ENCODE results near the gene EVPLL.
"Not testable (repeated sequence)": the region's sequence is repeated elsewhere in the genome, so short reads cannot be mapped to it uniquely, and the experiment has no call there.

EVPLL gene

GRCh38 chr17:18425593-18425992 lies 48.0 kb downstream of the EVPLL start:
- not testable (repeated sequence) for DNase-seq (ENCODE audit: low spot score)

GRCh38 chr17:18426639-18427038 lies 49.1 kb downstream of the EVPLL start:
- DNase-seq (ENCODE audit: low spot score) = not testable (repeated sequence)

GRCh38 chr17:18432206-18432605 lies 54.6 kb downstream of the EVPLL start:
- not testable (repeated sequence) for DNase-seq (ENCODE audit: low spot score)
